Skeletal muscle satellite cell (primary cell): ENCODE results near the gene TMEM62. TPM values are rescaled to one million over a fixed set of nuclear protein-coding genes. Genes with fewer than 3 reads are reported as not detected.
"Not testable (repeated sequence)": the region's sequence is repeated elsewhere in the genome, so short reads cannot be mapped to it uniquely, and the experiment has no call there.

Experiments
- H3K27me3 ChIP-seq: 2 replicates; pipeline ENCODE4 v1.7.0; 2013; ENCODE audit warnings: low read length; ENCODE audit not compliant: control insufficient read depth, insufficient read depth
- H3K36me3 ChIP-seq: 2 replicates; pipeline ENCODE4 v1.7.0; 2013; ENCODE audit warnings: mild to moderate bottlenecking, control low read depth, low read length; ENCODE audit not compliant: insufficient read depth
- H3K4me1 ChIP-seq: 2 replicates; pipeline ENCODE4 v1.7.0; 2013; ENCODE audit warnings: low read length; ENCODE audit not compliant: control insufficient read depth, insufficient read depth
- H3K4me2 ChIP-seq: 2 replicates; pipeline ENCODE4 v1.7.0; 2013; ENCODE audit warnings: mild to moderate bottlenecking, low read length
- H3K4me3 ChIP-seq: 2 replicates; pipeline ENCODE4 v1.7.0; 2013; ENCODE audit warnings: low read length
- H3K9ac ChIP-seq: 2 replicates; pipeline ENCODE4 v1.7.0; 2013; ENCODE audit warnings: mild to moderate bottlenecking, low read depth, low read length, moderate library complexity
- H3K9me3 ChIP-seq: replicated peaks from 2 replicates; pipeline ENCODE4 v1.7.0; 2013; ENCODE audit warnings: mild to moderate bottlenecking, control low read depth, low read length
- small RNA-seq: library from RNA; depleted of rRNA; stranded (forward); fragments of <200 nt; gene quantifications from one replicate; pipeline ENCODE3, GENCODE V24; 2012

TMEM62 gene

GRCh38 chr15:43225950-43226255 is 92.5 kb downstream of the TMEM62 start:
- H3K4me1 ChIP-seq, H3K4me3 ChIP-seq, H3K9ac ChIP-seq, H3K9me3 ChIP-seq, H3K36me3 ChIP-seq, H3K4me2 ChIP-seq: not testable (repeated sequence)
- H3K27me3 ChIP-seq: peaks cover 52% of the 10 kb centered on the region

DNA sequence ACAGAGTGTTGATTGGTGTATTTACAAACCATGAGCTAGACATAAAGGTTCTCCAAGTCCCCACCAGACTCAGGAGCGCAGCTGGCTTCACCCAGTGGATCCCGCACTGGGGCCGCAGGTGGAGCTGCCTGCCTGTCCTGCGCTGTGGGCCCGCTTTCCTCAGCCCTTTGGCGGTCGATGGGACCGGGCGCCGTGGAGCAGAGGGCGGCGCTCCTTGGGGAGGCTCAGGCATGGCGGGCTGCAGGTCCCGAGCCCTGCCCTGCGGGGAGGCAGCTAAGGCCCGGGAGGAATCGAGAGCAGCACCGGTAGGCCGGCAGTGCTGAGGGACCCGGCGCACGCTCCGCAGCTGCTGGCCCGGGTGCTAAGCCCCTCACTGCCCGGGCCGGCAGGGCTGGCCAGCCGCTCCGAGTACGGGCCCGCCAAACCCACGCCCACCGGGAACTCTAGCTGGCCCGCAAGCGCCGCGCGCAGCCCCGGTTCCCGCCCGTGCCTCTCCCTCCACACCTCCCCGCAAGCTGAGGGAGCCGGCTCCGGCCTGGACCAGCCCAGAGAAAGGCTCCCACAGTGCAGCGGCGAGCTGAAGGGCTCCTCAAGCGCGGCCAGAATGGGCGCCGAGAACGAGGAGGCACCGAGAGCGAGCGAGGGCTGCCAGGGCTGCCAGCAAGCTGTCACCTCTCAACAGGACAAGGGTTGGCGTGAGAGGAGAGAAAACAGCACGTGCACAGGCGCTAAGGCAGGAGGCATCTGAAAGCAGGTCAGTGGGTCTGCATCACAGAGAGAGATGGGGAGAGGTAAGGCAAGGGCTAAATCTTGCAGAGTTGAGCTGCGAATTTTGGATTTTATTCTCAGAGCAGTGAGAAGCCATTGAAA is 93.3 kb downstream of the TMEM62 start:
- no peak overlapping the region for H3K4me3 ChIP-seq

DNA sequence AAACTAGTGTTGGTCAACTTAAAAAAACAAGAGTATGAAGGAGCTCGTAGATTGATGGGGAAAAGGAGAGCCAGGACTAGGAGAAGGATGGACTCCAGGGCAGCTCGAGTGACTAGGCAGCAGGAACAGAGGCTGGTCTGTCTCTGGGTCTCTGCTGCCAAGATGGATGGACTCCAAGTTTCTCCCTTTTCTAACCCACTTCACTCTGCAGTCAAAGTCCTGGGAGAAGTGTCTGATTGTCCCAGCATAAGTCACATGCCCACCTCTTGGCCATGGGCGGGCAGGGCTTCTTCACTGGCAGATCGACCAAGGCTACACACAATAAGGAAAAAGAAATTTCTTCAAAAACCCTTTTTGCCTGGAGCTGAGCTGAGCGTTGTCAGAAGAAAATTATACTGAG is 96.6 kb downstream of the TMEM62 start:
- Histone ChIP-seq H3K27me3 (peaks cover 56% of the 10 kb centered on the region), H3K36me3 (no peaks in the 10 kb centered on the region), H3K4me3 (no peak overlapping the region), H3K4me1 (no peaks in the 10 kb centered on the region), H3K9me3 (no peaks in the 10 kb centered on the region), H3K4me2 (no peak overlapping the region), H3K9ac (no peak overlapping the region)

More for the DNA sequence above, 93.3 kb downstream of the TMEM62 start:
- no peak overlapping the region for H3K9ac ChIP-seq
- no peaks in the 10 kb centered on the region for H3K9me3 ChIP-seq
- no peaks in the 10 kb centered on the region for H3K36me3 ChIP-seq
- peaks cover 47% of the 10 kb centered on the region for H3K27me3 ChIP-seq
- H3K4me1 ChIP-seq: no peaks in the 10 kb centered on the region
- H3K4me2 ChIP-seq: no peak overlapping the region

DNA sequence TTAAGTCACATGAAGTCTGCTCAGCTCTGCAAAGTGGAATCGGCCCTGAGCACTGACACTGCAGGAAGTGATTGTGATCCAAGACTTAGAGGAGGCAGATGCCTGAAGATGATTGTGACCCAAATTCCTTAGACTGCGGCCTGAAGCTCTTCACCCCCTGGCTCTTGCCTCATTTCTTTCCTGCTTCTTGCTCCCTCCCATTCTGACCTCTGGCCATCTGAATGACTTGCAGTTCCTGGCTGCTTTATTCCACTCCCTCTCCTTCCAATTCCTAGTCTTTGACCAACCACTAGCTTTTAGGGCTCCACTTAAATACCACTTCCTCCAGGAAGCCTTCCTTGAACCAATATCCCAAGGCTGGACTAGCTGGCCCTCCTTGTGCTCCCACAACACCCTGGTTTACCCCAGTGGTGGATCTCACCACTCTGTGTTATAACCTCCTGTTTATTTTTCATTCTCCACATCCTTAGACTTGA is 97.3 kb downstream of the TMEM62 start:
- H3K27me3 ChIP-seq: peaks cover 63% of the 10 kb centered on the region

DNA sequence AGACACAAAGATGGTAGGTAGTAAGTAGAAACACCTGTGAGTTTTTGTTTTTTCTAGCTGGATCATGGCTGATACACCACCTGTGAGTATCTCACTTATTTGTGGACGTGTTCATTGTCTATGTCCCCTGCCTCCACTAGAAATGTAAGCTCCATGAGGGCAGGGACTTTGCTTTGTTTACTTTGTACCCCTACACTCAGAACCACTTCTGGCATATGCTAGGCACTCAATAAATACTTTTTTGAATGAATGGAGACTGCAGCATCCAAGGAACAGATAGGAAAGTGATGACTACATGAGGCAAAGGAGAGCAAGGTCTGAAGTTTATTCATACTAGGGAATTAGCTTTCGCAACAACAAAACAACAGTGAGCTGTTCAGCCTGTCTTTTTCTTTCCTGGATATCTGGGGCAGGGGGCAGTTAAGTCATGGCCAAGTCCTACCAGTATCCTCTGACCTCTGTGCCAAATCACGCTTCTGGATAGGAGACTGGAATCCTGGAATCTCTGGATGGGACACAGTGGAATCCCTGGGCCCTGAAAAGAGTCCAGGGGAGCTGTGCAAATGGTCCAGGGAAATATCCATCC is 99.0 kb downstream of the TMEM62 start:
- no peak overlapping the region for H3K4me3 ChIP-seq
- no peaks in the 10 kb centered on the region for H3K36me3 ChIP-seq
- peaks cover 70% of the 10 kb centered on the region for H3K27me3 ChIP-seq
- H3K4me1 ChIP-seq: no peaks in the 10 kb centered on the region
- no peak overlapping the region for H3K4me2 ChIP-seq
- H3K9ac ChIP-seq: no peak overlapping the region
- H3K9me3 ChIP-seq: no peaks in the 10 kb centered on the region

More for the DNA sequence above, 97.3 kb downstream of the TMEM62 start:
- no peaks in the 10 kb centered on the region for H3K4me1 ChIP-seq
- no peaks in the 10 kb centered on the region for H3K36me3 ChIP-seq
- no peak overlapping the region for H3K9ac ChIP-seq
- H3K4me3 ChIP-seq: no peak overlapping the region
- H3K4me2 ChIP-seq: no peak overlapping the region
- no peaks in the 10 kb centered on the region for H3K9me3 ChIP-seq

Small RNAs within 50 kb of the gene (small RNA-seq; reads per million reads assigned to genes)
- not detected for gene AC068724.2
